ENCODE data around the gene SYNJ2.

DNA sequence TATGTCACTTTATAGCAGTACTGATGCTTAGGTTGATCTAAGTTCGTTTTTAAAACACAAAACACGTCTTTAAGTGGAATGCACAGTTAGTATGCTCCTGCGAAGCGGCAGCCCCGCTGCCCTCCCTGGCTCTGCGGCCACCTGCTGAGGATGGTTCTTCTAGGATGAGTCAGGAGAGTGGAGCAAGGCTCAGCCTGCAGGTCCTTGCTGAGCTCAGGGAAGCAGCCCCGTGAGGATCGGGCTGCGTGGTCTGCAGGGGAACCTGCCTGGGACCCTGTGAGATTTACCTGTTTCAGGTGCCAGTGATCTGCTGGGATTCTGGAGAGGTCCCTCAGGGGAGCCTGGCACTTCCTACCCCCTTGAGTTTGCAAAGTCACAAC, 57.5 kb downstream of the SYNJ2 start:
- TF ChIP-seq CTCF (IDR thresholded peaks at IDR 0.05) = no peak
- no peak for TF ChIP-seq POLR2A (IDR thresholded peaks at IDR 0.05)
